ENCODE results near the gene TDRD3.

DNA sequence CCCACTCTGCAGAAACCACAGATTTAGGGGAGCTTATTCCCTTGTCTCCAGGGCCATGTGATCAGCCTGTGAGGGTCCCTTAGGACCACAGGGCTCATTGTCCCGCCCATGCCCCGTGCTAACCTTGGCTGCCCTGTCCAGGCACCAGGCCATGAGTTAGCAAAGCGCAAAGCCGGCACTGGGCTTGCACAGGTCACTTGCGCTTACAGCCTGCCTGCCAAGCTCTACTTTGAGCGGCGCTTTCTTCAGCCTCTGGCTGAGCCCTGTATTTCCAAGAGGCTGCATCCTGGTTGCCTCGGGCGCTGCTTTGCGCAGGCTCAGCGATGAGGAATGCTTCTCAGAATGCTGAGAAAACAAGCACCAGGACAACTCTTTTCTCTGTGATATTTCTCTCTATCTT lies 188.0 kb downstream of the TDRD3 start:
- no peak for TF ChIP-seq POLR2A (IDR thresholded peaks at IDR 0.05)
- TF ChIP-seq, protein P1, sequence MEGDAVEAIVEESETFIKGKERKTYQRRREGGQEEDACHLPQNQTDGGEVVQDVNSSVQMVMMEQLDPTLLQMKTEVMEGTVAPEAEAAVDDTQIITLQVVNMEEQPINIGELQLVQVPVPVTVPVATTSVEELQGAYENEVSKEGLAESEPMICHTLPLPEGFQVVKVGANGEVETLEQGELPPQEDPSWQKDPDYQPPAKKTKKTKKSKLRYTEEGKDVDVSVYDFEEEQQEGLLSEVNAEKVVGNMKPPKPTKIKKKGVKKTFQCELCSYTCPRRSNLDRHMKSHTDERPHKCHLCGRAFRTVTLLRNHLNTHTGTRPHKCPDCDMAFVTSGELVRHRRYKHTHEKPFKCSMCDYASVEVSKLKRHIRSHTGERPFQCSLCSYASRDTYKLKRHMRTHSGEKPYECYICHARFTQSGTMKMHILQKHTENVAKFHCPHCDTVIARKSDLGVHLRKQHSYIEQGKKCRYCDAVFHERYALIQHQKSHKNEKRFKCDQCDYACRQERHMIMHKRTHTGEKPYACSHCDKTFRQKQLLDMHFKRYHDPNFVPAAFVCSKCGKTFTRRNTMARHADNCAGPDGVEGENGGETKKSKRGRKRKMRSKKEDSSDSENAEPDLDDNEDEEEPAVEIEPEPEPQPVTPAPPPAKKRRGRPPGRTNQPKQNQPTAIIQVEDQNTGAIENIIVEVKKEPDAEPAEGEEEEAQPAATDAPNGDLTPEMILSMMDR (IDR thresholded peaks at IDR 0.05): no peak

Measured in esophagus squamous epithelium (tissue), 4 donors.